Myocyte (in vitro differentiated cells): ENCODE results near the gene AKR1C1. TPM values are rescaled to one million over a fixed set of nuclear protein-coding genes. Genes with fewer than 3 reads are reported as not detected.
"Not testable (repeated sequence)": the region's sequence is repeated elsewhere in the genome, so short reads cannot be mapped to it uniquely, and the experiment has no call there.

Experiments
- DNase-seq: peaks from one replicate; pipeline ENCODE4 v3.0.0-alpha.2; 2012; ENCODE audit warnings: low read depth
- total RNA-seq: library from RNA; depleted of rRNA; stranded (reverse); fragments of >200 nt; gene quantifications from 2 replicates; pipeline ENCODE4 v1.2.3, GENCODE V29; 2014

Gene AKR1C1
- total RNA-seq, 1 donor from 2014 or later: 38.1 TPM

- DNase-seq: peak; percentile 93
Measured at GRCh38 chr10:4982764-4983226, 19.6 kb downstream of the AKR1C1 start.

- DNase-seq: no peak
Measured at GRCh38 chr10:4983615-4984216, 20.5 kb downstream of the AKR1C1 start.

- peak; percentile 24 for DNase-seq
Measured at GRCh38 chr10:4984223-4984622, 21.0 kb downstream of the AKR1C1 start.

- peak; percentile 78 for DNase-seq
Measured at GRCh38 chr10:4984971-4985594, 21.9 kb downstream of the AKR1C1 start.

- DNase-seq: not testable (repeated sequence)
Measured at GRCh38 chr10:4988000-4988641, 24.9 kb downstream of the AKR1C1 start.

GRCh38 chr10:4990217-4990616 lies 27.0 kb downstream of the AKR1C1 start:
- no peak for DNase-seq

GRCh38 chr10:4991463-4991862 lies 28.2 kb downstream of the AKR1C1 start:
- DNase-seq: not testable (repeated sequence)

GRCh38 chr10:4992564-4992963 lies 29.3 kb downstream of the AKR1C1 start:
- DNase-seq: not testable (repeated sequence)

GRCh38 chr10:4994260-4994659 lies 31.0 kb downstream of the AKR1C1 start:
- DNase-seq: not testable (repeated sequence)

- no peak for DNase-seq
Measured at GRCh38 chr10:4998671-4999070, 35.5 kb downstream of the AKR1C1 start.

- DNase-seq: no peak
Measured at GRCh38 chr10:5002013-5002727, 39.0 kb downstream of the AKR1C1 start.

- DNase-seq: not testable (repeated sequence)
Measured at GRCh38 chr10:5003127-5004029, 40.2 kb downstream of the AKR1C1 start, which contains the start of gene AKR1C2. AKR1C2 (minus strand) TSS chr10:5003857; CDS start chr10:5003835, 22 bp downstream.

GRCh38 chr10:5004030-5004385 lies 40.8 kb downstream of the AKR1C1 start:
- DNase-seq: not testable (repeated sequence)

GRCh38 chr10:5004501-5004900 lies 41.3 kb downstream of the AKR1C1 start:
- not testable (repeated sequence) for DNase-seq

- DNase-seq: not testable (repeated sequence)
Measured at GRCh38 chr10:5008857-5009548, 45.8 kb downstream of the AKR1C1 start.

- not testable (repeated sequence) for DNase-seq
Measured at GRCh38 chr10:5010043-5010442, 46.8 kb downstream of the AKR1C1 start.

GRCh38 chr10:5011392-5011791 lies 48.2 kb downstream of the AKR1C1 start:
- not testable (repeated sequence) for DNase-seq

- no peak for DNase-seq
Measured at GRCh38 chr10:5012595-5012994, 49.4 kb downstream of the AKR1C1 start.

- no peak for DNase-seq
Measured at GRCh38 chr10:5013385-5013784, 50.2 kb downstream of the AKR1C1 start.
